Panc1 (cell line): ENCODE measurements around the gene ABLIM2. TPM values are rescaled to one million over a fixed set of nuclear protein-coding genes. Genes with fewer than 3 reads are reported as not detected.

ENCODE experiments used
- ATAC-seq: fragments of 200-7000 bp; cut with Tn5 transposase; 2 replicates; pipeline ENCODE4 v1.9.1; 2020; ENCODE audit warnings: mild to moderate bottlenecking, moderate library complexity
- BruUV-seq: library from RNA; stranded (reverse); fragments of 400-500 nt; replicated peaks from 2 replicates; lab custom pipeline; 2021; lab: Mats Ljungman, UMichigan
- CTCF ChIA-PET: fragments of 300-600 bp; sonication (Branson Sonifier 250); formaldehyde crosslinking; loops from one replicate; lab custom pipeline; 2022; ENCODE audit warnings: antibody characterized with exemption; lab: Charles Lee
- POLR2A ChIA-PET: fragments of 300-600 bp; sonication (Branson Sonifier 250); formaldehyde crosslinking; loops from one replicate; lab custom pipeline; 2022; ENCODE audit warnings: antibody characterized with exemption; lab: Charles Lee
- DNase-seq: peaks from one replicate; pipeline ENCODE4 v3.0.0-alpha.2; 2010; ENCODE audit warnings: low read depth, low spot score
- H3K27ac ChIP-seq: 2 replicates; pipeline ENCODE4 v1.5.1; 2011; ENCODE audit warnings: mild to moderate bottlenecking, low read length, inconsistent platforms
- H3K27me3 ChIP-seq: fragments of 200-500 bp; sonication (Bioruptor generic); 2 replicates; pipeline ENCODE4 v1.6.0; 2014; ENCODE audit warnings: low read length, inconsistent platforms; ENCODE audit not compliant: control insufficient read depth, insufficient read depth
- H3K36me3 ChIP-seq: fragments of 200-500 bp; sonication (Bioruptor generic); 2 replicates; pipeline ENCODE4 v1.5.1; 2014; ENCODE audit warnings: inconsistent platforms, mild to moderate bottlenecking, low read length, moderate library complexity; ENCODE audit not compliant: control insufficient read depth, insufficient read depth
- H3K4me1 ChIP-seq: 2 replicates; pipeline ENCODE4 v1.5.1; 2011; ENCODE audit warnings: inconsistent platforms, mild to moderate bottlenecking, low read length, moderate library complexity; ENCODE audit not compliant: control insufficient read depth, insufficient read depth
- H3K4me3 ChIP-seq, 2 experiments: 2 replicates each; pipeline ENCODE4 v1.5.1; 2011 to 2012; ENCODE audit warnings: low read depth in 2 of 2, low read length in 2 of 2, mild to moderate bottlenecking in 2 of 2, inconsistent platforms in 1 of 2, moderate library complexity in 1 of 2
- H3K9me3 ChIP-seq: fragments of 200-500 bp; sonication (Bioruptor generic); 2 replicates; pipeline ENCODE4 v1.5.1; 2014; ENCODE audit warnings: low read depth, mild to moderate bottlenecking, inconsistent platforms, low read length, moderate library complexity; ENCODE audit not compliant: control insufficient read depth, insufficient read depth
- POLR2AphosphoS5 ChIP-seq: IDR thresholded peaks from 2 replicates; pipeline ENCODE4 v1.6.1; 2012; ENCODE audit warnings: mild to moderate bottlenecking, low read depth, low read length, moderate library complexity
- SIN3A ChIP-seq: IDR thresholded peaks from 2 replicates; pipeline ENCODE4 v1.6.1; 2012; ENCODE audit warnings: low read depth, mild to moderate bottlenecking, low read length, moderate library complexity, borderline replicate concordance; ENCODE audit not compliant: insufficient read depth
- TCF7L2 ChIP-seq: IDR thresholded peaks from 2 replicates; pipeline ENCODE4 v1.6.1; 2011; ENCODE audit warnings: mild to moderate bottlenecking, low read depth, low read length, inconsistent platforms
- in situ Hi-C: cut with HindIII; loops from 2 replicates; pipeline ENCODE4 v1.10.0; 2016; ENCODE audit warnings: low sequenced_read_pairs, low pct_unique_long_range_greater_than_20kb
- intact Hi-C: fragments of 100-400 bp; cut with micrococcal nuclease; formaldehyde crosslinking; loops from one replicate; pipeline ENCODE4 v1.10.0; 2022; ENCODE audit not compliant: unreplicated experiment
- total RNA-seq: library from RNA; stranded (reverse); gene quantifications from one replicate; pipeline ENCODE4 v1.2.1, GENCODE V29; 2021; ENCODE audit not compliant: unreplicated experiment
- TF ChIP-seq, protein P1 (sequence below): fragments of 450-650 bp; IDR thresholded peaks from 2 replicates; pipeline ENCODE4 v1.5.1; 2017; ENCODE audit warnings: mild to moderate bottlenecking
- TF ChIP-seq, protein P2 (sequence below), 2 experiments: IDR thresholded peaks; 2 replicates each; pipeline ENCODE4 v1.6.1; 2011 to 2012; ENCODE audit warnings: low read depth in 2 of 2, control low read depth in 1 of 2, low read length in 1 of 2, mild to moderate bottlenecking in 1 of 2, moderate library complexity in 1 of 2; ENCODE audit not compliant: insufficient read depth in 1 of 2

ABLIM2 gene
- total RNA-seq, 1 experiment from 2014 or later: 0.64 TPM

DNA sequence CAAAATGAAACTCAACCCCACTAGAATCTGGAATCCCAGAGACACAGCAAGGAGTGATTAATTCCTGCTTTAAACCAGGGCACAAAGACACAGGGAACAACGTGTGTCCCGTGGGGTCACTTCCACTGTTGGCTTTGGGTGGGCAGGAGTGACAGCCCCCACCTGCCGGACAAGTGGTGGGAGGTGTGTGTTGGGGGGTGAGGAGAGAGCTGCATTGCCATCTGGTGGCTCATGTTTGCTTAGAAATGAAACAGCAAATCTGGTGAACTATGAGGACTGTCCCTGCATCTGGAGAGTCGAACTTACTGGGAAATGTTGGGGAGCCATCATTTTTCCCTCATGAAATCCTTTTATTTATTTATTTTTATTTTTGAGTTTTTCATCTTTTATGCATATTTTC is 143.1 kb downstream of the ABLIM2 start:
- CTCF ChIA-PET: interaction anchor here (0.5 to 0.6 kb wide), 2 partner anchors 62 to 483 kb away, joined by 3 read pairs; no protein-coding TSS in a partner anchor
- TF ChIP-seq, protein P1, sequence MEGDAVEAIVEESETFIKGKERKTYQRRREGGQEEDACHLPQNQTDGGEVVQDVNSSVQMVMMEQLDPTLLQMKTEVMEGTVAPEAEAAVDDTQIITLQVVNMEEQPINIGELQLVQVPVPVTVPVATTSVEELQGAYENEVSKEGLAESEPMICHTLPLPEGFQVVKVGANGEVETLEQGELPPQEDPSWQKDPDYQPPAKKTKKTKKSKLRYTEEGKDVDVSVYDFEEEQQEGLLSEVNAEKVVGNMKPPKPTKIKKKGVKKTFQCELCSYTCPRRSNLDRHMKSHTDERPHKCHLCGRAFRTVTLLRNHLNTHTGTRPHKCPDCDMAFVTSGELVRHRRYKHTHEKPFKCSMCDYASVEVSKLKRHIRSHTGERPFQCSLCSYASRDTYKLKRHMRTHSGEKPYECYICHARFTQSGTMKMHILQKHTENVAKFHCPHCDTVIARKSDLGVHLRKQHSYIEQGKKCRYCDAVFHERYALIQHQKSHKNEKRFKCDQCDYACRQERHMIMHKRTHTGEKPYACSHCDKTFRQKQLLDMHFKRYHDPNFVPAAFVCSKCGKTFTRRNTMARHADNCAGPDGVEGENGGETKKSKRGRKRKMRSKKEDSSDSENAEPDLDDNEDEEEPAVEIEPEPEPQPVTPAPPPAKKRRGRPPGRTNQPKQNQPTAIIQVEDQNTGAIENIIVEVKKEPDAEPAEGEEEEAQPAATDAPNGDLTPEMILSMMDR: peak; percentile 68; the same call in 1 of the 2 replicates
- TF ChIP-seq, protein P2, sequence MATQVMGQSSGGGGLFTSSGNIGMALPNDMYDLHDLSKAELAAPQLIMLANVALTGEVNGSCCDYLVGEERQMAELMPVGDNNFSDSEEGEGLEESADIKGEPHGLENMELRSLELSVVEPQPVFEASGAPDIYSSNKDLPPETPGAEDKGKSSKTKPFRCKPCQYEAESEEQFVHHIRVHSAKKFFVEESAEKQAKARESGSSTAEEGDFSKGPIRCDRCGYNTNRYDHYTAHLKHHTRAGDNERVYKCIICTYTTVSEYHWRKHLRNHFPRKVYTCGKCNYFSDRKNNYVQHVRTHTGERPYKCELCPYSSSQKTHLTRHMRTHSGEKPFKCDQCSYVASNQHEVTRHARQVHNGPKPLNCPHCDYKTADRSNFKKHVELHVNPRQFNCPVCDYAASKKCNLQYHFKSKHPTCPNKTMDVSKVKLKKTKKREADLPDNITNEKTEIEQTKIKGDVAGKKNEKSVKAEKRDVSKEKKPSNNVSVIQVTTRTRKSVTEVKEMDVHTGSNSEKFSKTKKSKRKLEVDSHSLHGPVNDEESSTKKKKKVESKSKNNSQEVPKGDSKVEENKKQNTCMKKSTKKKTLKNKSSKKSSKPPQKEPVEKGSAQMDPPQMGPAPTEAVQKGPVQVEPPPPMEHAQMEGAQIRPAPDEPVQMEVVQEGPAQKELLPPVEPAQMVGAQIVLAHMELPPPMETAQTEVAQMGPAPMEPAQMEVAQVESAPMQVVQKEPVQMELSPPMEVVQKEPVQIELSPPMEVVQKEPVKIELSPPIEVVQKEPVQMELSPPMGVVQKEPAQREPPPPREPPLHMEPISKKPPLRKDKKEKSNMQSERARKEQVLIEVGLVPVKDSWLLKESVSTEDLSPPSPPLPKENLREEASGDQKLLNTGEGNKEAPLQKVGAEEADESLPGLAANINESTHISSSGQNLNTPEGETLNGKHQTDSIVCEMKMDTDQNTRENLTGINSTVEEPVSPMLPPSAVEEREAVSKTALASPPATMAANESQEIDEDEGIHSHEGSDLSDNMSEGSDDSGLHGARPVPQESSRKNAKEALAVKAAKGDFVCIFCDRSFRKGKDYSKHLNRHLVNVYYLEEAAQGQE (IDR thresholded peaks at IDR 0.05; ENCODE audit: insufficient read depth in 1 of 2, low read depth in 2 of 2, low read length in 1 of 2): no peak

DNA sequence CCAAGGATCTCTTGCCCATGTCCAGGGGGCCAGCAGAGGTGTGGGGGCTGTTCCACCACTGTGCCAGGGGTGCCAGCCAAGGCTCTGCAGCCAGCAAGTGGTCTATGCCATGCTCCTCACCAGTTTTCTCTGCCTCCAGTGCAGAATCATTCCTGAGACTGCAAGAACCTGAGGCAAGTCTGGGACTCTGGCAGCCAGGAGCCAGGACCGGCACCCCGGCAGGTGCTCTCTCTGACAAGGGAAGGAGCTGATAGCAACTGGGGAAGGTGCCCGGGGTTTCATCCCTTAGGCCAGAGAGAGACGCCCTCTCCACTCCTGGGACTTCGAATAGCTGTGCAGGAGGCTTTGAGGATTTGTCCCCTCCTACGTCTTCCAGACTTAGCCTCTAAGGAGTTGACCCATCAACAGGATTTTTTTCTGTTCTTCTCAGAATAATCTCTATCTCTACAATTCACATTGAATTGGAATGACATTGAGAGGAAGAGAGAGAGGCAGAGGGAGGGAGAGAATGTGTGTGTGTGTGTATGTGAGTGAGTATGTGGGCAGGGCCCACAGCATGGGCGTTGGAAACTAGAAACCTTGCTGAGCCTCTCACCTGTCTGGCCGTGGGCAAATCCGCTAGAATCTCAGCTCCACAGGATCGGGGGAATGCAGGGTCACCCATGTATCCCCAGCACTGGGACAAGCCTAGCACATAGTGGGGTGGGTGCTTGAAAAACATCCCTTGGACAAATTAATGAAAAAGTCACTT is 144.5 kb downstream of the ABLIM2 start:
- no peak for DNase-seq
- Histone ChIP-seq H3K27me3 (no peaks in the 10 kb centered on the region), H3K36me3 (no peaks in the 10 kb centered on the region), H3K9me3 (no peaks in the 10 kb centered on the region), H3K4me3 (no peak overlapping the region), H3K4me1 (no peaks in the 10 kb centered on the region), H3K27ac (no peak overlapping the region)
- BruUV-seq: no TSS peak
- CTCF ChIA-PET: no interaction called here
- intact Hi-C loops: no loop called here
- in situ Hi-C loops: no loop called here
- POLR2A ChIA-PET: interaction anchor here (0.5 kb wide), 1 partner anchor 10 kb away, joined by 6 read pairs; no protein-coding TSS in a partner anchor
- ATAC-seq: no peak
- TF ChIP-seq, protein P2 (IDR thresholded peaks at IDR 0.05; ENCODE audit: insufficient read depth in 1 of 2, low read depth in 2 of 2, low read length in 1 of 2): no peak
- no peak for TF ChIP-seq POLR2AphosphoS5
- TF ChIP-seq, protein P1: no peak
- no peak for TF ChIP-seq SIN3A
- TF ChIP-seq TCF7L2: no peak

More for the DNA sequence above, 143.1 kb downstream of the ABLIM2 start:
- ATAC-seq (peak; percentile 59; the same call in 1 of the 2 replicates), DNase-seq (no peak)
- in situ Hi-C loops: no loop called here
- POLR2A ChIA-PET: no interaction called here
- H3K36me3 ChIP-seq: no peaks in the 10 kb centered on the region
- H3K9me3 ChIP-seq: no peaks in the 10 kb centered on the region
- no peak overlapping the region for H3K27ac ChIP-seq
- peak overlapping the region in 1 of 2 experiments; percentile 27; a peak in 2 of 4 replicates for H3K4me3 ChIP-seq
- H3K27me3 ChIP-seq: no peaks in the 10 kb centered on the region
- intact Hi-C loops: no loop called here
- no TSS peak for BruUV-seq
- H3K4me1 ChIP-seq: no peaks in the 10 kb centered on the region
